Naive thymus-derived CD4-positive, alpha-beta T cell (primary cell): Measurements from ENCODE around the gene RPS28. TPM values are rescaled to one million over a fixed set of nuclear protein-coding genes. Genes with fewer than 3 reads are reported as not detected.
"Not testable (repeated sequence)": the region's sequence is repeated elsewhere in the genome, so short reads cannot be mapped to it uniquely, and the experiment has no call there.

Source experiments
- ATAC-seq: fragments of 150-1000 bp; cut with Tn5 transposase; 2 replicates; pipeline ENCODE4 v1.10.0; 2021; ENCODE audit warnings: mild to moderate bottlenecking, moderate library complexity
- CTCF ChIA-PET: fragments of 350-600 bp; sonication (Branson Sonifier 250); formaldehyde crosslinking; loops from one replicate; lab custom pipeline; 2021; ENCODE audit warnings: antibody characterized with exemption; lab: Charles Lee
- POLR2A ChIA-PET: fragments of 350-600 bp; sonication (Branson Sonifier 250); formaldehyde crosslinking; loops from one replicate; lab custom pipeline; 2021; ENCODE audit warnings: antibody characterized with exemption, inconsistent platforms; lab: Charles Lee
- DNase-seq, 9 donors: peaks; one replicate each; pipeline versions ENCODE4 v3.0.0 to v3.0.0-alpha.2; 2020 to 2022; ENCODE audit warnings: mixed read lengths in 1 of 9
- H3K27ac ChIP-seq: one replicate; pipeline ENCODE4 v1.7.0; 2013; ENCODE audit warnings: mild to moderate bottlenecking, low read depth, low read length, moderate library complexity
- H3K27me3 ChIP-seq, 2 donors: one replicate each; pipeline ENCODE4 v1.7.0; 2013; ENCODE audit warnings: low read length in 2 of 2, mild to moderate bottlenecking in 2 of 2, moderate library complexity in 2 of 2; ENCODE audit not compliant: control insufficient read depth in 2 of 2, insufficient read depth in 2 of 2
- H3K36me3 ChIP-seq, 3 experiments: 1 replicate in 2 of 3; 2 replicates in 1 of 3; pipeline ENCODE4 v1.7.0; 2013; ENCODE audit warnings: low read length in 3 of 3, mild to moderate bottlenecking in 3 of 3, moderate library complexity in 1 of 3; ENCODE audit not compliant: insufficient read depth in 3 of 3, control insufficient read depth in 2 of 3
- H3K4me1 ChIP-seq, 2 donors: one replicate each; pipeline ENCODE4 v1.7.0; 2013; ENCODE audit warnings: low read length in 2 of 2, mild to moderate bottlenecking in 2 of 2, moderate library complexity in 1 of 2; ENCODE audit not compliant: control insufficient read depth in 2 of 2, insufficient read depth in 2 of 2
- H3K4me3 ChIP-seq: 2 replicates; pipeline ENCODE4 v1.7.0; 2013; ENCODE audit warnings: mild to moderate bottlenecking, low read length
- H3K9me3 ChIP-seq, 3 experiments: 1 replicate in 2 of 3; 2 replicates in 1 of 3; pipeline ENCODE4 v1.7.0; 2013; ENCODE audit warnings: low read length in 3 of 3; ENCODE audit not compliant: control insufficient read depth in 2 of 3
- H3K27ac Mint-ChIP-seq, 9 donors: one replicate each; pipeline ENCODE4 v1.8.0; 2020 to 2022; ENCODE audit warnings: mixed read lengths in 9 of 9, mild to moderate bottlenecking in 8 of 9, moderate library complexity in 5 of 9, inconsistent platforms in 2 of 9
- H3K27me3 Mint-ChIP-seq, 5 donors: one replicate each; pipeline ENCODE4 v1.8.0; 2021 to 2022; ENCODE audit warnings: mixed read lengths in 5 of 5, mild to moderate bottlenecking in 1 of 5
- H3K36me3 Mint-ChIP-seq, 5 donors: one replicate each; pipeline ENCODE4 v1.8.0; 2020 to 2022; ENCODE audit warnings: mixed read lengths in 5 of 5, mild to moderate bottlenecking in 3 of 5, inconsistent platforms in 1 of 5
- H3K4me1 Mint-ChIP-seq, 7 donors: one replicate each; pipeline ENCODE4 v1.8.0; 2020 to 2022; ENCODE audit warnings: mixed read lengths in 7 of 7, mild to moderate bottlenecking in 3 of 7, inconsistent platforms in 1 of 7
- H3K4me3 Mint-ChIP-seq, 10 donors: one replicate each; pipeline ENCODE4 v1.8.0; 2020 to 2022; ENCODE audit warnings: mild to moderate bottlenecking in 10 of 10, mixed read lengths in 10 of 10, moderate library complexity in 6 of 10, inconsistent platforms in 2 of 10
- H3K9me3 Mint-ChIP-seq, 11 donors: one replicate each; pipeline ENCODE4 v1.8.0; 2020 to 2022; ENCODE audit warnings: mixed read lengths in 11 of 11, mild to moderate bottlenecking in 4 of 11, inconsistent platforms in 1 of 11, moderate library complexity in 1 of 11
- intact Hi-C, 2 donors: fragments of 100-400 bp; cut with micrococcal nuclease; formaldehyde crosslinking; loops; one replicate each; pipeline ENCODE4 v1.15.1; 2023
- polyA plus RNA-seq, 2 donors: library from polyadenylated mRNA; unstranded; fragments of 300-500 nt; fragmentation: Illumina TruSeq; gene quantifications; one replicate each; pipeline ENCODE4 v1.2.3, GENCODE V29; 2021
- total RNA-seq, 6 experiments: library from RNA in 5 of 6; stranded (reverse) in 5 of 6; gene quantifications; 1 replicate in 5 of 6; 2 replicates in 1 of 6; pipeline ENCODE4 v1.2.3 and lab custom pipeline; 2021 to 2026

RPS28 gene
- total and polyA plus RNA-seq, 7 experiments from 2014 or later: 2,319 to 4,111 (median 3,564) TPM

DNA sequence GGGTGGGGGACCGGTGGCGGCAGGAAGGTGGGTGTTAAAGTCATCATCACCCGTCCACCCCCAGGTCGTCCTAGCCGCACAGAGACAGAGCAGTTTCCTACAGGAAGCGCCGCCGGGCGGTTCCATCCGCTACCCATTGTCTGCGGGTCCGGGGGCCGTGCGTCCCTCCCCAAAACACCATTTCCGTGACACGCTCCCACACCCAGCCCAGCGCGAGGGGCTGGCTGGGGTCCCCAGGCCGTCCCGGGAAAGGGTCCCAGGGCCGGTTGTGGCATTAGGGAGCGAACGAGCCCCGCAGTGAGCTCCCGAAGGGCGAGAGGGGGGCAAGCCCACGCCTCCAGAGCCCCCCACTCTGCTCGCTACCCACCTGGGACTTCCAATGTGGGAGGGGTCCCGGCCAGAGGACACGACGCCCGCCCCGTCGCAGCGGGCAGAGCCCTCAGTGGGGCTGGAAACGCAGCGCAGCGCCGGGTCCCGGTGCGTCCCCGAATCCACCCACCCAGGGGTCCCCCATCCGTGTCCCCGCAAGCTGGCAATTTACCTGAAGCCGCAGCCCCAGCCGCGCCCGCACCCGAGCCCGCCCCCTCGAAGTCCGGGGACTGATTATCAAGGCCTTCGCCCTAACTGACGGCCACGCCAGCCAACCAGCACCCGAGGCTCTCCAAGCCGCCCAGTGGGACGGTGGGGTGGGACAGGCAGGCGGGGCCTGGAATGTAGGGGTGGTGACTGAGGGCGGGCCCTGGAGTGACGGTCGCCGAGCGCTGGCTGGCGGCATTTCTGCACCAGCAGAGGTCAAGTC is 21.6 kb downstream of the RPS28 start, which contains the start of gene KANK3:
TSS of gene KANK3 (minus strand) at position 579 of the 799 bp plus-strand sequence. CDS start 5,434 bp downstream, outside the sequence.
- Histone ChIP-seq H3K27me3 (no peaks in the 10 kb centered on the region), H3K36me3 (no peaks in the 10 kb centered on the region), H3K9me3 (no peaks in the 10 kb centered on the region), H3K27ac (peak within 1 kb of the TSS; percentile 56), H3K4me1 (no peaks in the 10 kb centered on the region), H3K4me3 (peak within 1 kb of the TSS; percentile 64)
- POLR2A ChIA-PET: interaction anchor here (0.5 to 4.0 kb wide), 3 partner anchors 20 to 1991 kb away, joined by 3 to 15 read pairs (median 3); partner anchors contain the start of genes NDUFA7 and RPS28
- Mint-ChIP-seq H3K27ac (peak within 1 kb of the TSS in 5 of 9 donors; percentile 8 to 84 (median 67)), H3K9me3 (no peaks in the 10 kb centered on the region), H3K27me3 (peaks cover 5 to 46% (median 5%) of the 10 kb centered on the region in 5 donors), H3K36me3 (no peaks in the 10 kb centered on the region), H3K4me1 (peaks cover 0 to 13% (median 6%) of the 10 kb centered on the region in 7 donors), H3K4me3 (peak within 1 kb of the TSS; percentile 64 to 88 (median 82))
- ATAC-seq (peak; percentile 100), DNase-seq (peak; percentile 74 to 90 (median 86))
- intact Hi-C loops: loop anchor here (1.0 to 5.0 kb wide), 5 partner anchors 22 to 249 kb away; partner anchors contain the start of genes RAB11B (in 2 of the 2), MARCHF2 (in 1 of the 2), NDUFA7 (in 1 of the 2) and RPS28 (in 1 of the 2)
- CTCF ChIA-PET: no interaction called here

DNA sequence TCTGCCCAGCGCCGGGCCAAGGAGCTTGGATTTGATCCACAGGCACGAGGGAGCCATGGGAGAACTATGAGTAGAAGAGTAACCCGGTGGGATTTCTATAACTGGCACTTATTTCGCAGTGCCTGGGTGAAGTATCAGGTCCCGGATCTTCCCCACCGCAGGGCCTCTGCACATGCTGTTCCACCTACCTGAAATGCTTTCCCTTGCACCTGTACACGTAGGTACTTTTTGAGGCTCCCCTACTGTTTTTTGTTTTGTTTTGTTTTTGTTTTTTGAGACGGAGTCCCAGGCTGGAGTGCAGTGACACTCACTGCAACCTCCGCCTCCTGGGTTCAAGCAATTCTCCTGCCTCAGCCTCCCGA is 22.2 kb downstream of the RPS28 start:
- intact Hi-C loops: loop anchor here (1.0 to 5.0 kb wide), 5 partner anchors 22 to 249 kb away; partner anchors contain the start of genes RAB11B (in 2 of the 2), MARCHF2 (in 1 of the 2), NDUFA7 (in 1 of the 2) and RPS28 (in 1 of the 2)
- ChIA-PET POLR2A (interaction anchor here (0.5 to 4.0 kb wide), 3 partner anchors 21 to 1990 kb away, joined by 3 to 15 read pairs (median 3); partner anchors contain the start of genes NDUFA7 and RPS28), CTCF (no interaction called here)
- Histone ChIP-seq H3K4me3 (peak overlapping the region; percentile 64), H3K27me3 (no peaks in the 10 kb centered on the region), H3K27ac (no peak overlapping the region), H3K9me3 (no peaks in the 10 kb centered on the region), H3K4me1 (no peaks in the 10 kb centered on the region), H3K36me3 (no peaks in the 10 kb centered on the region)
- peak overlapping the region; percentile 64 to 88 (median 82) for H3K4me3 Mint-ChIP-seq
- peaks cover 0 to 41% (median 4%) of the 10 kb centered on the region in 5 donors for H3K27me3 Mint-ChIP-seq
- DNase-seq (no peak), ATAC-seq (no peak)
- H3K27ac Mint-ChIP-seq: peak overlapping the region in 2 of 9 donors; percentile 67 to 84
- H3K9me3 Mint-ChIP-seq: no peaks in the 10 kb centered on the region
- no peaks in the 10 kb centered on the region for H3K36me3 Mint-ChIP-seq
- H3K4me1 Mint-ChIP-seq: peaks cover 0 to 13% (median 6%) of the 10 kb centered on the region in 7 donors

DNA sequence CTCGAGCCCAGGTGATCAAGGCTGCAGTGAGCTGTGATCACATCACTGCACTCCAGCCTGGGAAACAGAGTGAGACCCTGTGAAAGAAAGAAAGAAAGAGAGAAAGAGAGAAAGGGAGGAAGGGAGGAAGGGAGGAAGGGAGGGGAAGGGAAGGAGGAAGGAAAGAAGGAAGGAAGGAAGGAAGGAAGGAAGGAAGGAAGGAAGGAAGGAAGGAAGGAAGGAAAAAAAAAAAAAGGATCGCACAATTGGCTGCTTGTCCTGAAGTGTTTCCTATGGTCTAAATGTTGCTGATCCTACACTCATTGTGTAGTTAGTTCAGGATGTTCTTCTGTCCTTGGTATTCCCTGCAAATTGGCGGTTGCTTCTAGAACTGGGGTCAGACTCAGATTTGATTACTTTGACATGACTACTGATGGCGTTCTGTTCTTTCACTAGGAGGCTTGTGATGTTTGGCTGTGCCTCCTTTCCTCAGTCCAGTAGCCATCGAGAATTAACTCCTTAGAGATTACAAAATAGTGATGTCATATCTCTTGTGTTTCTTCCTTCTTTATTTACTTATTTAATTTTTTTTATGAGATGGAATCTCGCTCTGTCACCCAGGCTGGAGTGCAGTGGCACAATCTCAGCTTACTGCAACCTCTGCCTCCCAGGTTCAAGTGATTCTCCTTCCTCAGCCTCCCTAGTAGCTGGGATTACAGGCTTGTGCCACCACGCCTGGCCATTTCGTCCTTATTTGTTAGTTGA is 28.5 kb downstream of the RPS28 start:
- H3K4me3 Mint-ChIP-seq, ATAC-seq, DNase-seq, H3K9me3 ChIP-seq, CTCF ChIA-PET, H3K36me3 ChIP-seq, H3K4me1 ChIP-seq, H3K27ac ChIP-seq, H3K4me3 ChIP-seq, POLR2A ChIA-PET, H3K36me3 Mint-ChIP-seq, H3K9me3 Mint-ChIP-seq, H3K27me3 ChIP-seq: not testable (repeated sequence)
- Mint-ChIP-seq H3K4me1 (peaks cover 0 to 10% (median 3%) of the 10 kb centered on the region in 7 donors), H3K27ac (peak overlapping the region in 1 of 9 donors; percentile 67), H3K27me3 (peaks cover 4 to 38% (median 20%) of the 10 kb centered on the region in 5 donors)
- intact Hi-C loops: loop anchor here (5.0 to 10.0 kb wide), 2 partner anchors 135 to 158 kb away; no protein-coding TSS in a partner anchor

DNA sequence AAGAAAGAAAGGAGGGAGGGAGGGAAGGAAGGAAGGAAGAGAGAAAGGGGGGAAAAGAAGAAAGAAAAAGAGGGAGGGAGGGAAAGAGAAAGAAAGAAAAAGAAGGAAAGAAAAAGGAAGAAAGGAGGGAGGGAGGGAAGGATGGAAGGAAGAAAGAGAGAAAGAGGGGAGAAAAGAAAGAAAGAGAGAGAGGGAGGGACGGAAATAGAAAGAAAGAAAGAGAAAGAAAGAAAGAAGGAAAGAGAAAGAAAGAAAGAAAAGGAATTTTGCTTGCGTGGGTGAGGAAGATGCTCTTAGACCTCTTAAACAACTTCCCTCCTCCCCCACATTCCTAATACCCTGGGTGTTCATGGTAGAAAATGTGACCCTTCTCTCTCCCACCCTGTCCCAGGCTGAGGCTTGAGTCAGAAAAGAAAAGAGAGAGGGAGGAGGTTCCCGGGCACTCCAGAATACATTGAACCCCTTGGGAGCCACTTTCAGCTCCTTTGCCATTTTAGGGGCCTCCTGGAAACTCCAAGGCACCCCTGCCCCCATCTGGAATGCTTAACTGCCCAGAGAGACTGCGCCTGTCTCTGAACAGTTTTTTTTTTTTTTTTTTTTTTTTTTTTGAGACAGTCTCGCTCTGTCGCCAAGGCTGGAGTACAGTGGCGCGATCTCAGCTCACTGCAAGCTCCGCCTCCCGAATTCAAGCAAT is 31.0 kb downstream of the RPS28 start:
- Mint-ChIP-seq H3K4me3 (no peak overlapping the region), H3K4me1 (peaks cover 0 to 17% (median 3%) of the 10 kb centered on the region in 7 donors), H3K27ac (peak overlapping the region in 1 of 9 donors; percentile 59), H3K9me3 (peaks cover 0 to 3% (median 0%) of the 10 kb centered on the region in 11 donors), H3K27me3 (peaks cover 4 to 34% (median 20%) of the 10 kb centered on the region in 5 donors), H3K36me3 (no peaks in the 10 kb centered on the region)
- Histone ChIP-seq H3K27me3 (no peaks in the 10 kb centered on the region), H3K4me1 (no peaks in the 10 kb centered on the region), H3K36me3 (no peaks in the 10 kb centered on the region), H3K4me3 (no peak overlapping the region), H3K9me3 (no peaks in the 10 kb centered on the region), H3K27ac (no peak overlapping the region)
- CTCF ChIA-PET: interaction anchor here (0.5 to 2.4 kb wide), 6 partner anchors 46 to 1111 kb away, joined by 3 to 12 read pairs (median 4); no protein-coding TSS in a partner anchor
- POLR2A ChIA-PET: interaction anchor here (0.6 kb wide), 1 partner anchor 659 kb away, joined by 4 read pairs; no protein-coding TSS in a partner anchor
- no peak for DNase-seq
- intact Hi-C loops: loop anchor here (5.0 to 10.0 kb wide), 2 partner anchors 133 to 155 kb away; no protein-coding TSS in a partner anchor
- ATAC-seq: no peak

DNA sequence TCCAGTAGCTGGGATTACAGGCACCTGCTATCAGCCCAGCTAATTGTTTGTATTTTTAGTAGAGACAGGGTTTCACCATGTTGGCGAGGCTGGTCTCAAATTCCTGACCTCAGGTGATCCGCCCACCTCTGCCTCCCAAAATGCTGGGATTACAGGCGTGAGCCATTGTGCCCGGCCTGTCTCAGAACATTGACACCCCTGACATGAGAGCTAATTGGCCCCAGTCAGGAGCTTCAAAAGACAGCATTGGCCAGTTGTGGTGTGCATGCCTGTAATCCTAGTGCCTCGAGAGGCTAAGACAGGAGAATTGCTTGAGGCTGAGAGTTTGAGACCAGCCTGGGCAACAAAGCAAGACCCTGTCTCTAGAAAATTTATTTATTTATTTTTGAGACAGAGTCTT is 31.5 kb downstream of the RPS28 start:
- Mint-ChIP-seq H3K4me1 (peaks cover 0 to 17% (median 3%) of the 10 kb centered on the region in 7 donors), H3K27me3 (peaks cover 4 to 32% (median 20%) of the 10 kb centered on the region in 5 donors)
- H3K27ac ChIP-seq, H3K9me3 ChIP-seq, DNase-seq, H3K27ac Mint-ChIP-seq, H3K4me3 Mint-ChIP-seq, H3K4me1 ChIP-seq, H3K27me3 ChIP-seq, H3K36me3 ChIP-seq, H3K9me3 Mint-ChIP-seq, ATAC-seq, H3K4me3 ChIP-seq, H3K36me3 Mint-ChIP-seq: not testable (repeated sequence)
- CTCF ChIA-PET: interaction anchor here (0.5 to 2.4 kb wide), 11 partner anchors 45 to 1111 kb away, joined by 3 to 18 read pairs (median 4); no protein-coding TSS in a partner anchor
- POLR2A ChIA-PET: interaction anchor here (0.6 kb wide), 1 partner anchor 659 kb away, joined by 4 read pairs; no protein-coding TSS in a partner anchor
- intact Hi-C loops: loop anchor here (5.0 to 10.0 kb wide), 2 partner anchors 132 to 154 kb away; no protein-coding TSS in a partner anchor
